GM13977 (cell line): ENCODE results near the gene BHLHE41.

Experiments used
- DNase-seq: peaks from one replicate; pipeline ENCODE4 v3.0.0; 2012; ENCODE audit warnings: low spot score
- CTCF ChIP-seq: IDR thresholded peaks from 2 replicates; pipeline ENCODE4 v1.5.1; 2012; ENCODE audit warnings: mild to moderate bottlenecking, control low read depth; ENCODE audit not compliant: insufficient read depth; ENCODE audit errors: extremely low read depth, missing control alignments
- in situ Hi-C: fragments of 300-500 bp; cut with MboI; formaldehyde crosslinking; loops from one replicate; pipeline ENCODE4 v1.12.0; 2022; ENCODE audit warnings: low sequenced_read_pairs, low pct_unique_long_range_greater_than_20kb, mixed read lengths, inconsistent platforms; ENCODE audit not compliant: unreplicated experiment

BHLHE41 gene

GRCh38 chr12:26090836-26091510 lies 33.9 kb downstream of the BHLHE41 start:
- TF ChIP-seq CTCF = no peak
- DNase-seq = no peak
- in situ Hi-C loops = no loop called here

GRCh38 chr12:26088998-26089397 lies 35.8 kb downstream of the BHLHE41 start:
- TF ChIP-seq CTCF = no peak
- in situ Hi-C loops = no loop called here
- peak; percentile 35 for DNase-seq

GRCh38 chr12:26086936-26087335 lies 37.9 kb downstream of the BHLHE41 start:
- TF ChIP-seq CTCF = no peak
- in situ Hi-C loops = no loop called here

GRCh38 chr12:26080911-26081310 lies 43.9 kb downstream of the BHLHE41 start:
- no peak for DNase-seq
- no peak for TF ChIP-seq CTCF
- in situ Hi-C loops = no loop called here

More at GRCh38 chr12:26086936-26087335, 37.9 kb downstream of the BHLHE41 start:
- no peak for DNase-seq

- TF ChIP-seq CTCF = no peak
- no peak for DNase-seq
- in situ Hi-C loops = no loop called here
These were observed 46.7 kb downstream of the BHLHE41 start for GRCh38 chr12:26077915-26078702.
